ENCODE measurements around the gene CAPRIN2.
A peak's percentile ranks its signal among the peaks of the same experiment; 100 is the strongest.

The CAPRIN2 gene

GRCh38 chr12:30695199-30696102 is 59.3 kb downstream of the CAPRIN2 start, which contains the start of gene IPO8:
TSS of gene IPO8 (minus strand) at chr12:30695869. CDS start at chr12:30695647, 222 bp downstream.
- Histone ChIP-seq H3K9ac (ENCODE audit: low read length in 5 of 5) (peak within 1 kb of the TSS; percentile 60 to 100 (median 98)), H3K36me3 (ENCODE audit: control insufficient read depth in 5 of 5, insufficient read depth in 5 of 5, low read length in 5 of 5) (no peaks in the 10 kb centered on the region), H3K4me1 (ENCODE audit: control insufficient read depth in 5 of 5, insufficient read depth in 5 of 5, low read length in 5 of 5) (peaks cover 0 to 46% (median 38%) of the 10 kb centered on the region in 5 donors), H3K27ac (ENCODE audit: low read depth, low read length) (peak within 1 kb of the TSS; percentile 45), H3K27me3 (ENCODE audit: control insufficient read depth in 5 of 5, insufficient read depth in 4 of 5, low read length in 5 of 5) (no peaks in the 10 kb centered on the region), H3K9me3 (ENCODE audit: control insufficient read depth in 5 of 5, low read length in 5 of 5) (no peaks in the 10 kb centered on the region), H3K4me3 (ENCODE audit: low read depth in 1 of 5, low read length in 5 of 5) (peak within 1 kb of the TSS; percentile 92 to 99 (median 98))

- no peaks in the 10 kb centered on the region for H3K9me3 ChIP-seq (ENCODE audit: control insufficient read depth in 5 of 5, low read length in 5 of 5)
- no peaks in the 10 kb centered on the region for H3K27me3 ChIP-seq (ENCODE audit: control insufficient read depth in 5 of 5, insufficient read depth in 4 of 5, low read length in 5 of 5)
- H3K27ac ChIP-seq (ENCODE audit: low read depth, low read length) = peak overlapping the region; percentile 45
- H3K36me3 ChIP-seq (ENCODE audit: control insufficient read depth in 5 of 5, insufficient read depth in 5 of 5, low read length in 5 of 5) = no peaks in the 10 kb centered on the region
- peak overlapping the region; percentile 92 to 99 (median 98) for H3K4me3 ChIP-seq (ENCODE audit: low read depth in 1 of 5, low read length in 5 of 5)
- H3K4me1 ChIP-seq (ENCODE audit: control insufficient read depth in 5 of 5, insufficient read depth in 5 of 5, low read length in 5 of 5) = peaks cover 0 to 46% (median 38%) of the 10 kb centered on the region in 5 donors
- H3K9ac ChIP-seq (ENCODE audit: low read length in 5 of 5) = peak overlapping the region; percentile 60 to 100 (median 98)
Measured at GRCh38 chr12:30694412-30695198, 60.1 kb downstream of the CAPRIN2 start.

GRCh38 chr12:30692470-30692869 is 62.3 kb downstream of the CAPRIN2 start:
- Histone ChIP-seq H3K36me3 (ENCODE audit: control insufficient read depth in 5 of 5, insufficient read depth in 5 of 5, low read length in 5 of 5) (no peaks in the 10 kb centered on the region), H3K27me3 (ENCODE audit: control insufficient read depth in 5 of 5, insufficient read depth in 4 of 5, low read length in 5 of 5) (no peaks in the 10 kb centered on the region), H3K9ac (ENCODE audit: low read length in 5 of 5) (peak overlapping the region in 1 of 5 donors; percentile 4), H3K4me3 (ENCODE audit: low read depth in 1 of 5, low read length in 5 of 5) (no peak overlapping the region), H3K9me3 (ENCODE audit: control insufficient read depth in 5 of 5, low read length in 5 of 5) (no peaks in the 10 kb centered on the region), H3K4me1 (ENCODE audit: control insufficient read depth in 5 of 5, insufficient read depth in 5 of 5, low read length in 5 of 5) (peaks cover 0 to 46% (median 38%) of the 10 kb centered on the region in 5 donors), H3K27ac (ENCODE audit: low read depth, low read length) (no peak overlapping the region)

- no peak overlapping the region for H3K27ac ChIP-seq (ENCODE audit: low read depth, low read length)
- peaks cover 0 to 42% (median 35%) of the 10 kb centered on the region in 5 donors for H3K4me1 ChIP-seq (ENCODE audit: control insufficient read depth in 5 of 5, insufficient read depth in 5 of 5, low read length in 5 of 5)
- H3K9ac ChIP-seq (ENCODE audit: low read length in 5 of 5) = no peak overlapping the region
- H3K27me3 ChIP-seq (ENCODE audit: control insufficient read depth in 5 of 5, insufficient read depth in 4 of 5, low read length in 5 of 5) = no peaks in the 10 kb centered on the region
- H3K36me3 ChIP-seq (ENCODE audit: control insufficient read depth in 5 of 5, insufficient read depth in 5 of 5, low read length in 5 of 5) = no peaks in the 10 kb centered on the region
- no peaks in the 10 kb centered on the region for H3K9me3 ChIP-seq (ENCODE audit: control insufficient read depth in 5 of 5, low read length in 5 of 5)
- no peak overlapping the region for H3K4me3 ChIP-seq (ENCODE audit: low read depth in 1 of 5, low read length in 5 of 5)
Measured at GRCh38 chr12:30691122-30691879, 63.5 kb downstream of the CAPRIN2 start.

- no peak overlapping the region for H3K9ac ChIP-seq (ENCODE audit: low read length in 5 of 5)
- H3K4me3 ChIP-seq (ENCODE audit: low read depth in 1 of 5, low read length in 5 of 5) = no peak overlapping the region
- peaks cover 0 to 16% (median 5%) of the 10 kb centered on the region in 5 donors for H3K36me3 ChIP-seq (ENCODE audit: control insufficient read depth in 5 of 5, insufficient read depth in 5 of 5, low read length in 5 of 5)
- no peaks in the 10 kb centered on the region for H3K9me3 ChIP-seq (ENCODE audit: control insufficient read depth in 5 of 5, low read length in 5 of 5)
- no peak overlapping the region for H3K27ac ChIP-seq (ENCODE audit: low read depth, low read length)
- H3K27me3 ChIP-seq (ENCODE audit: control insufficient read depth in 5 of 5, insufficient read depth in 4 of 5, low read length in 5 of 5) = no peaks in the 10 kb centered on the region
- peaks cover 0 to 11% (median 7%) of the 10 kb centered on the region in 5 donors for H3K4me1 ChIP-seq (ENCODE audit: control insufficient read depth in 5 of 5, insufficient read depth in 5 of 5, low read length in 5 of 5)
Measured at GRCh38 chr12:30687265-30687986, 67.3 kb downstream of the CAPRIN2 start.

GRCh38 chr12:30679241-30679640 is 75.5 kb downstream of the CAPRIN2 start:
- no peaks in the 10 kb centered on the region for H3K27me3 ChIP-seq (ENCODE audit: control insufficient read depth in 5 of 5, insufficient read depth in 4 of 5, low read length in 5 of 5)
- peak overlapping the region in 1 of 5 donors; percentile 41 for H3K9ac ChIP-seq (ENCODE audit: low read length in 5 of 5)
- H3K27ac ChIP-seq (ENCODE audit: low read depth, low read length) = no peak overlapping the region
- peaks cover 22 to 59% (median 33%) of the 10 kb centered on the region in 5 donors for H3K36me3 ChIP-seq (ENCODE audit: control insufficient read depth in 5 of 5, insufficient read depth in 5 of 5, low read length in 5 of 5)
- H3K4me3 ChIP-seq (ENCODE audit: low read depth in 1 of 5, low read length in 5 of 5) = no peak overlapping the region
- H3K4me1 ChIP-seq (ENCODE audit: control insufficient read depth in 5 of 5, insufficient read depth in 5 of 5, low read length in 5 of 5) = peaks cover 0 to 9% (median 0%) of the 10 kb centered on the region in 5 donors
- no peaks in the 10 kb centered on the region for H3K9me3 ChIP-seq (ENCODE audit: control insufficient read depth in 5 of 5, low read length in 5 of 5)

GRCh38 chr12:30678221-30678620 is 76.5 kb downstream of the CAPRIN2 start:
- Histone ChIP-seq H3K27me3 (ENCODE audit: control insufficient read depth in 5 of 5, insufficient read depth in 4 of 5, low read length in 5 of 5) (no peaks in the 10 kb centered on the region), H3K27ac (ENCODE audit: low read depth, low read length) (no peak overlapping the region), H3K9ac (ENCODE audit: low read length in 5 of 5) (no peak overlapping the region), H3K4me3 (ENCODE audit: low read depth in 1 of 5, low read length in 5 of 5) (no peak overlapping the region), H3K4me1 (ENCODE audit: control insufficient read depth in 5 of 5, insufficient read depth in 5 of 5, low read length in 5 of 5) (peaks cover 0 to 9% (median 0%) of the 10 kb centered on the region in 5 donors), H3K36me3 (ENCODE audit: control insufficient read depth in 5 of 5, insufficient read depth in 5 of 5, low read length in 5 of 5) (peaks cover 23 to 59% (median 42%) of the 10 kb centered on the region in 5 donors), H3K9me3 (ENCODE audit: control insufficient read depth in 5 of 5, low read length in 5 of 5) (no peaks in the 10 kb centered on the region)

GRCh38 chr12:30661210-30661609 is 93.5 kb downstream of the CAPRIN2 start:
- H3K36me3 ChIP-seq (ENCODE audit: control insufficient read depth in 5 of 5, insufficient read depth in 5 of 5, low read length in 5 of 5) = peaks cover 35 to 50% (median 47%) of the 10 kb centered on the region in 5 donors
- no peaks in the 10 kb centered on the region for H3K9me3 ChIP-seq (ENCODE audit: control insufficient read depth in 5 of 5, low read length in 5 of 5)
- no peak overlapping the region for H3K9ac ChIP-seq (ENCODE audit: low read length in 5 of 5)
- no peaks in the 10 kb centered on the region for H3K27me3 ChIP-seq (ENCODE audit: control insufficient read depth in 5 of 5, insufficient read depth in 4 of 5, low read length in 5 of 5)
- H3K4me3 ChIP-seq (ENCODE audit: low read depth in 1 of 5, low read length in 5 of 5) = no peak overlapping the region
- no peaks in the 10 kb centered on the region for H3K4me1 ChIP-seq (ENCODE audit: control insufficient read depth in 5 of 5, insufficient read depth in 5 of 5, low read length in 5 of 5)
- H3K27ac ChIP-seq (ENCODE audit: low read depth, low read length) = no peak overlapping the region
